ENCODE measurements around the gene MRPL34.

GRCh38 chr19:17339088-17339741 lies 33.5 kb downstream of the MRPL34 start:
- TF ChIP-seq POLR2AphosphoS5 (IDR thresholded peaks at IDR 0.05) (no peak), CTCF (IDR thresholded peaks at IDR 0.05 in 8 of 11, conservative IDR thresholded peaks at IDR 0.05 in 3 of 11) (no peak), POLR2A (IDR thresholded peaks at IDR 0.05) (no peak)
